GM12878 (cell line): ENCODE data around the gene FCF1. TPM values are rescaled to one million over a fixed set of nuclear protein-coding genes. Genes with fewer than 3 reads are reported as not detected.
A peak's percentile ranks its signal among the peaks of the same experiment; 100 is the strongest.

Experiments used
- BRCA1 ChIP-seq: IDR thresholded peaks from 2 replicates; pipeline ENCODE4 v1.6.1; 2011; ENCODE audit warnings: low read depth, low read length, improper control_type of control experiment
- CHD1 ChIP-seq: IDR thresholded peaks from 2 replicates; pipeline ENCODE4 v1.6.1; 2012; ENCODE audit warnings: low read depth, low read length, improper control_type of control experiment
- EED ChIP-seq: sonication (generic); IDR thresholded peaks from 2 replicates; pipeline ENCODE4 v1.6.1; 2016; ENCODE audit warnings: antibody characterized with exemption, low read depth
- ESRRA ChIP-seq: IDR thresholded peaks from 2 replicates; pipeline ENCODE4 v1.6.1; 2012; ENCODE audit warnings: mild to moderate bottlenecking, low read length, improper control_type of control experiment
- FOXK2 ChIP-seq: fragments of 450-650 bp; IDR thresholded peaks from 2 replicates; pipeline ENCODE4 v1.6.1; 2017; ENCODE audit warnings: mild to moderate bottlenecking, moderate library complexity
- JUND ChIP-seq: IDR thresholded peaks from 2 replicates; pipeline ENCODE4 v1.6.1; 2012; ENCODE audit warnings: low read depth, mild to moderate bottlenecking, low read length, improper control_type of control experiment, moderate library complexity
- MTA2 ChIP-seq: fragments of 450-650 bp; IDR thresholded peaks from 2 replicates; pipeline ENCODE4 v1.6.1; 2016; ENCODE audit warnings: low read depth, mild to moderate bottlenecking, moderate library complexity
- MTA3 ChIP-seq: IDR thresholded peaks from 2 replicates; pipeline ENCODE4 v1.6.1; 2012; ENCODE audit warnings: low read length, inconsistent platforms, borderline replicate concordance
- NBN ChIP-seq: fragments of 450-650 bp; IDR thresholded peaks from 2 replicates; pipeline ENCODE4 v1.6.1; 2016
- NFYB ChIP-seq: IDR thresholded peaks from 2 replicates; pipeline ENCODE4 v1.6.1; 2011; ENCODE audit warnings: low read depth, mild to moderate bottlenecking, low read length, improper control_type of control experiment, moderate library complexity; ENCODE audit not compliant: insufficient read depth
- RAD21 ChIP-seq: IDR thresholded peaks from 2 replicates; pipeline ENCODE4 v1.6.1; 2011; ENCODE audit warnings: mild to moderate bottlenecking, low read depth, low read length, moderate library complexity; ENCODE audit not compliant: insufficient read depth
- RBBP5 ChIP-seq: fragments of 200-600 bp; sonication (generic); conservative IDR thresholded peaks from 2 replicates; pipeline ENCODE4 v1.6.1; 2016
- RELA ChIP-seq: fragments of 450-650 bp; IDR thresholded peaks from 2 replicates; pipeline ENCODE4 v1.8.0; 2014; ENCODE audit warnings: borderline replicate concordance; ENCODE audit not compliant: partially characterized antibody
- RFX5 ChIP-seq: IDR thresholded peaks from 2 replicates; pipeline ENCODE4 v1.6.1; 2011; ENCODE audit warnings: low read depth, low read length, improper control_type of control experiment
- SMAD1 ChIP-seq: fragments of 450-650 bp; IDR thresholded peaks from 2 replicates; pipeline ENCODE4 v1.6.1; 2018; ENCODE audit warnings: mild to moderate bottlenecking, low read depth; ENCODE audit not compliant: partially characterized antibody
- SMC3 ChIP-seq: IDR thresholded peaks from 2 replicates; pipeline ENCODE4 v1.6.1; 2011; ENCODE audit warnings: low read length, improper control_type of control experiment, borderline replicate concordance
- SREBF1 ChIP-seq: IDR thresholded peaks from 2 replicates; pipeline ENCODE4 v1.6.1; 2012; ENCODE audit warnings: mild to moderate bottlenecking, low read length
- SREBF2 ChIP-seq: IDR thresholded peaks from 2 replicates; pipeline ENCODE4 v1.6.1; 2012; ENCODE audit warnings: mild to moderate bottlenecking, low read length
- SRF ChIP-seq, 2 experiments: IDR thresholded peaks; 2 replicates each; pipeline ENCODE4 v1.6.1; 2011; ENCODE audit warnings: low read depth in 2 of 2, low read length in 2 of 2, mild to moderate bottlenecking in 1 of 2, moderate library complexity in 1 of 2
- STAT3 ChIP-seq: IDR thresholded peaks from 2 replicates; pipeline ENCODE4 v1.6.1; 2011; ENCODE audit warnings: low read depth, low read length, improper control_type of control experiment
- SUZ12 ChIP-seq: fragments of 200-600 bp; sonication (generic); IDR thresholded peaks from one replicate; pipeline ENCODE4 v1.6.1; 2018; ENCODE audit warnings: antibody characterized with exemption, mild to moderate bottlenecking; ENCODE audit not compliant: unreplicated experiment
- TARDBP ChIP-seq: IDR thresholded peaks from 2 replicates; pipeline ENCODE4 v1.6.1; 2016; ENCODE audit warnings: borderline replicate concordance
- TBL1XR1 ChIP-seq: IDR thresholded peaks from 2 replicates; pipeline ENCODE4 v1.6.1; 2012; ENCODE audit warnings: low read depth, low read length, improper control_type of control experiment
- WRNIP1 ChIP-seq: IDR thresholded peaks from 2 replicates; pipeline ENCODE4 v1.6.1; 2011; ENCODE audit warnings: low read depth, low read length, improper control_type of control experiment, borderline replicate concordance
- ZBED1 ChIP-seq: IDR thresholded peaks from 2 replicates; pipeline ENCODE4 v1.6.1; 2016; ENCODE audit warnings: borderline replicate concordance
- ZNF384 ChIP-seq: IDR thresholded peaks from 2 replicates; pipeline ENCODE4 v1.6.1; 2012; ENCODE audit warnings: low read depth, mild to moderate bottlenecking, low read length, improper control_type of control experiment, borderline replicate concordance
- polyA plus RNA-seq, 11 experiments: library from polyadenylated mRNA; depleted of rRNA in 4 of 11; unstranded in 6 of 11; stranded (reverse) in 5 of 11; fragments of >200 nt; fragmentation: Nextera tagmentation in 4 of 11; fragmentation: Illumina TruSeq in 1 of 11; extraction: Ambion mirVana in 4 of 11; extraction: Trizol in 1 of 11; gene quantifications; 1 replicate in 1 of 11; 2 replicates in 10 of 11; pipeline versions ENCODE4 v1.2.1 to v1.2.3, GENCODE V29; 2011 to 2016; ENCODE audit warnings: inconsistent platforms in 2 of 11, missing spikeins in 2 of 11, low read depth in 1 of 11
- total RNA-seq, 4 experiments: library from RNA; depleted of rRNA in 3 of 4; stranded (reverse); fragments of >200 nt in 3 of 4; fragmentation: Illumina TruSeq in 1 of 4; extraction: Trizol in 1 of 4; gene quantifications; 2 replicates each; pipeline versions ENCODE4 v1.2.1 to v1.2.3, GENCODE V29; 2013 to 2021
- TF ChIP-seq, protein P1 (sequence below): fragments of 450-650 bp; IDR thresholded peaks from 2 replicates; pipeline ENCODE4 v1.6.1; 2017; ENCODE audit warnings: mild to moderate bottlenecking, moderate library complexity
- TF ChIP-seq, protein P2 (sequence below): IDR thresholded peaks from 2 replicates; pipeline ENCODE4 v1.6.1; 2012; ENCODE audit warnings: low read depth, low read length, improper control_type of control experiment

Gene FCF1
- total and polyA plus RNA-seq, 10 of the 15 experiments (the other 5 are each of a cell fraction or from before 2014, with no cell fraction given) = 6.2 to 88.7 (median 28.5) TPM

DNA sequence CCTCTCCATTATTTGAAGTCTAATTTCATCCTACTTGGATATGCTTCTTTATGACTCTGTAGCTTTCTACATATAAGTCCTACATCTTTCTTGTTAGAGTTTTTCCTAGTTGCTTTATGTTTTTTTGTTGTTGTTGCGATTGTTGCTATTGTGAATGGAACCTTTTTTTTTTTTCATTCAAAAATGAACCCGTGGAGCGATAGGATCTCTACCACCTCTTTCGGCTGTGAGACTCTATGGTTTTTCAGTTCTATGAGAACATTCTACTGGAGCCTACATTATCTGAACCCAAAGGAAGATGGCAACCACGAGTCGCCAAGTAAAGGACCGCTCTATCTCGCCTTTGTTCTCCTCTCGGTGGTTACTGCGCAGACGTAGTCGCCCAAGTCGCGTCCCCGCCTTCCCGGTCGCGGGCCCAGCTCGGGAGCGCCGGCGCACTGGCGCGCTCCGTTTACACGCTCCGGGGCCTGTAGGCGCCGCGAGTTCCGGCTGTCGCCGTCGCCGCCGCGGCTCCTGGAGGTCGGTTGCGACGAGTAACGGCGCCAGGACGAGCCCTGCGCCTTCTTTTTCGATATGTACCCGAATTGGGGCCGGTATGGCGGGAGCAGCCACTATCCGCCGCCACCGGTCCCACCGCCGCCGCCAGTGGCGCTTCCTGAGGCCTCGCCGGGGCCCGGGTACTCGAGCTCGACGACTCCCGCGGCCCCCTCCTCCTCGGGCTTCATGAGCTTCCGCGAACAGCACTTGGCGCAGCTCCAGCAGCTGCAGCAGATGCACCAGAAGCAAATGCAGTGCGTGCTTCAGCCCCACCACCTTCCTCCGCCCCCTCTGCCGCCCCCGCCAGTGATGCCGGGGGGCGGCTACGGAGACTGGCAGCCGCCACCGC lies 50.2 kb downstream of the FCF1 start, which contains the start of gene YLPM1 (continued):
- TF ChIP-seq, protein P1, sequence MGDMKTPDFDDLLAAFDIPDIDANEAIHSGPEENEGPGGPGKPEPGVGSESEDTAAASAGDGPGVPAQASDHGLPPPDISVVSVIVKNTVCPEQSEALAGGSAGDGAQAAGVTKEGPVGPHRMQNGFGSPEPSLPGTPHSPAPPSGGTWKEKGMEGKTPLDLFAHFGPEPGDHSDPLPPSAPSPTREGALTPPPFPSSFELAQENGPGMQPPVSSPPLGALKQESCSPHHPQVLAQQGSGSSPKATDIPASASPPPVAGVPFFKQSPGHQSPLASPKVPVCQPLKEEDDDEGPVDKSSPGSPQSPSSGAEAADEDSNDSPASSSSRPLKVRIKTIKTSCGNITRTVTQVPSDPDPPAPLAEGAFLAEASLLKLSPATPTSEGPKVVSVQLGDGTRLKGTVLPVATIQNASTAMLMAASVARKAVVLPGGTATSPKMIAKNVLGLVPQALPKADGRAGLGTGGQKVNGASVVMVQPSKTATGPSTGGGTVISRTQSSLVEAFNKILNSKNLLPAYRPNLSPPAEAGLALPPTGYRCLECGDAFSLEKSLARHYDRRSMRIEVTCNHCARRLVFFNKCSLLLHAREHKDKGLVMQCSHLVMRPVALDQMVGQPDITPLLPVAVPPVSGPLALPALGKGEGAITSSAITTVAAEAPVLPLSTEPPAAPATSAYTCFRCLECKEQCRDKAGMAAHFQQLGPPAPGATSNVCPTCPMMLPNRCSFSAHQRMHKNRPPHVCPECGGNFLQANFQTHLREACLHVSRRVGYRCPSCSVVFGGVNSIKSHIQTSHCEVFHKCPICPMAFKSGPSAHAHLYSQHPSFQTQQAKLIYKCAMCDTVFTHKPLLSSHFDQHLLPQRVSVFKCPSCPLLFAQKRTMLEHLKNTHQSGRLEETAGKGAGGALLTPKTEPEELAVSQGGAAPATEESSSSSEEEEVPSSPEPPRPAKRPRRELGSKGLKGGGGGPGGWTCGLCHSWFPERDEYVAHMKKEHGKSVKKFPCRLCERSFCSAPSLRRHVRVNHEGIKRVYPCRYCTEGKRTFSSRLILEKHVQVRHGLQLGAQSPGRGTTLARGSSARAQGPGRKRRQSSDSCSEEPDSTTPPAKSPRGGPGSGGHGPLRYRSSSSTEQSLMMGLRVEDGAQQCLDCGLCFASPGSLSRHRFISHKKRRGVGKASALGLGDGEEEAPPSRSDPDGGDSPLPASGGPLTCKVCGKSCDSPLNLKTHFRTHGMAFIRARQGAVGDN = peak; percentile 48
- no peak; the same call in 1 of the 2 replicates for TF ChIP-seq RBBP5
- TF ChIP-seq NBN = peak; percentile 92
- no peak for TF ChIP-seq JUND
- TF ChIP-seq, protein P2, sequence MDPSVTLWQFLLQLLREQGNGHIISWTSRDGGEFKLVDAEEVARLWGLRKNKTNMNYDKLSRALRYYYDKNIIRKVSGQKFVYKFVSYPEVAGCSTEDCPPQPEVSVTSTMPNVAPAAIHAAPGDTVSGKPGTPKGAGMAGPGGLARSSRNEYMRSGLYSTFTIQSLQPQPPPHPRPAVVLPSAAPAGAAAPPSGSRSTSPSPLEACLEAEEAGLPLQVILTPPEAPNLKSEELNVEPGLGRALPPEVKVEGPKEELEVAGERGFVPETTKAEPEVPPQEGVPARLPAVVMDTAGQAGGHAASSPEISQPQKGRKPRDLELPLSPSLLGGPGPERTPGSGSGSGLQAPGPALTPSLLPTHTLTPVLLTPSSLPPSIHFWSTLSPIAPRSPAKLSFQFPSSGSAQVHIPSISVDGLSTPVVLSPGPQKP = 0 out of 2 replicates have a peak, but pooled peaks have one; percentile 53
- TF ChIP-seq SREBF2 = no peak
- TF ChIP-seq ZBED1 = peak; percentile 79; the same call in 1 of the 2 replicates
- no peak for TF ChIP-seq BRCA1
- peak; percentile 19; the same call in 1 of the 2 replicates for TF ChIP-seq MTA2
- no peak for TF ChIP-seq TBL1XR1
- TF ChIP-seq SUZ12 = no peak
- TF ChIP-seq NFYB = no peak
- no peak for TF ChIP-seq RFX5
- TF ChIP-seq CHD1 = no peak
- peak; percentile 97 for TF ChIP-seq ZNF384
- TF ChIP-seq WRNIP1 = no peak
- no peak for TF ChIP-seq STAT3
- TF ChIP-seq RELA = no peak
- TF ChIP-seq SRF (IDR thresholded peaks at IDR 0.05; ENCODE audit: low read depth in 2 of 2, low read length in 2 of 2) = no peak
- no peak for TF ChIP-seq SMC3
- peak; percentile 34; the same call in 1 of the 2 replicates for TF ChIP-seq MTA3
- TF ChIP-seq TARDBP = no peak; the same call in 1 of the 2 replicates
- TF ChIP-seq SREBF1 = no peak
- no peak for TF ChIP-seq RAD21
- TF ChIP-seq EED = no peak
- TF ChIP-seq SMAD1 = peak; percentile 34
- no peak; the same call in 1 of the 2 replicates for TF ChIP-seq FOXK2
- TF ChIP-seq ESRRA = no peak
